Right atrium auricular region (tissue), 2 donors: ENCODE data around the gene EPHB2. TPM values are rescaled to one million over a fixed set of nuclear protein-coding genes. Genes with fewer than 3 reads are reported as not detected.

Source experiments
- DNase-seq: peaks from one replicate; pipeline ENCODE4 v3.0.0-alpha.2; 2019; ENCODE audit warnings: low spot score
- H3K27ac ChIP-seq, 2 donors: fragments of 200-600 bp; sonication (generic); 1 replicate in 1 of 2; 2 replicates in 1 of 2; pipeline ENCODE4 v1.5.1; 2016 to 2019
- H3K27me3 ChIP-seq, 2 donors: fragments of 200-600 bp; sonication (generic); one replicate each; pipeline versions ENCODE4 v1.5.1 to v1.6.0; 2017 to 2019
- H3K36me3 ChIP-seq: fragments of 200-600 bp; sonication (generic); one replicate; pipeline ENCODE4 v1.5.1; 2016
- H3K4me1 ChIP-seq, 2 donors: fragments of 200-600 bp; sonication (generic); one replicate each; pipeline versions ENCODE4 v1.5.1 to v1.6.0; 2017 to 2019
- H3K4me3 ChIP-seq, 2 donors: fragments of 200-600 bp; sonication (generic); 1 replicate in 1 of 2; 2 replicates in 1 of 2; pipeline ENCODE4 v1.5.1; 2017 to 2019; ENCODE audit warnings: mild to moderate bottlenecking in 1 of 2, moderate library complexity in 1 of 2
- H3K9me3 ChIP-seq, 2 donors: fragments of 200-600 bp; sonication (generic); one replicate each; pipeline ENCODE4 v1.5.1; 2019
- total RNA-seq, 2 donors: library from RNA; depleted of rRNA; stranded (reverse); fragments of >200 nt; gene quantifications; one replicate each; pipeline ENCODE4 v1.1.0, GENCODE V29; 2016
- TF ChIP-seq, protein P1 (sequence below), 2 donors: fragments of 200-600 bp; sonication (generic); IDR thresholded peaks; one replicate each; pipeline ENCODE4 v1.5.1; 2019; ENCODE audit warnings: antibody characterized with exemption in 2 of 2

Gene EPHB2
- total RNA-seq, 2 donors from 2014 or later, result 1.8 to 2.6 TPM

DNA sequence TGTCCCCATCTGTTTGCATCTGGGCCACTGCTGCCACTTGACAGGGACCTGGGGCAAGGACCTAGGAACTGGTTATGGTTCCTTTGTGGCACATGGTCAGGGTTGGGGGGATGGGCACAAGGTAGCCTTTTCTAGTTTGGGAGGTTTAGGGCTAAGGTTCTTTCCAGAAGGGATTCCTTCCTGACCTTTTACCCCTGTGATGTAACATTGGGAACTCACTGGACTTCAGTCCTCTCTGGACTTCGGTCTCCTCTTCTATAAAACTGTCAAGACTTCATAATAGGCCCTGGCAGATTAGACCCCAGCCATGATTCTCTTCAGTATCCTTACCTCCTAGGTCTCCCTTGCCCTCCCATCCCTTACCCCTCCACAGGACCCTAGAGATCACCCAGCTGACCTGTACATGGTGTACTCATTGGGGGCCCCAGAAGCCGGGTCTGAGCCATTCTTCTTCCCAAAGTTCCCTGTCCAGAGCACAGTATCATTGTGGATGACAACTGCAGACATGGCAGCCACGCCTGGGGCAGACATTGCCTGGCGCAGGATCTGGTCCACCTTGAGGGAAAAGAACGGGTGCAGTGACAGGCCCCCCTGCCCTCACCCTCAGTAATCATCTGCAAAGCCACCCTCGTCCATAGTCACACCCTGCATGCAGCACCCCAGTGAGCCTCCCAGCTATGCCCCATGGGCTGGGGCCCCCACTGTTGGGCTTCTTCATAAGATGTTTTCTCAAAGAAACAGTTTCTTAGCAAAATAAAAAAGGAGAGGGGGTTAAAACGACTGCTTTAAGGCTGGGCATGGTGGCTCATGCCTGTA lies 249.1 kb downstream of the EPHB2 start:
- H3K9me3 ChIP-seq, result no peaks in the 10 kb centered on the region
- TF ChIP-seq, protein P1, sequence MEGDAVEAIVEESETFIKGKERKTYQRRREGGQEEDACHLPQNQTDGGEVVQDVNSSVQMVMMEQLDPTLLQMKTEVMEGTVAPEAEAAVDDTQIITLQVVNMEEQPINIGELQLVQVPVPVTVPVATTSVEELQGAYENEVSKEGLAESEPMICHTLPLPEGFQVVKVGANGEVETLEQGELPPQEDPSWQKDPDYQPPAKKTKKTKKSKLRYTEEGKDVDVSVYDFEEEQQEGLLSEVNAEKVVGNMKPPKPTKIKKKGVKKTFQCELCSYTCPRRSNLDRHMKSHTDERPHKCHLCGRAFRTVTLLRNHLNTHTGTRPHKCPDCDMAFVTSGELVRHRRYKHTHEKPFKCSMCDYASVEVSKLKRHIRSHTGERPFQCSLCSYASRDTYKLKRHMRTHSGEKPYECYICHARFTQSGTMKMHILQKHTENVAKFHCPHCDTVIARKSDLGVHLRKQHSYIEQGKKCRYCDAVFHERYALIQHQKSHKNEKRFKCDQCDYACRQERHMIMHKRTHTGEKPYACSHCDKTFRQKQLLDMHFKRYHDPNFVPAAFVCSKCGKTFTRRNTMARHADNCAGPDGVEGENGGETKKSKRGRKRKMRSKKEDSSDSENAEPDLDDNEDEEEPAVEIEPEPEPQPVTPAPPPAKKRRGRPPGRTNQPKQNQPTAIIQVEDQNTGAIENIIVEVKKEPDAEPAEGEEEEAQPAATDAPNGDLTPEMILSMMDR (IDR thresholded peaks at IDR 0.05), result no peak
- H3K27ac ChIP-seq, result no peak overlapping the region
- no peak for DNase-seq
- no peaks in the 10 kb centered on the region for H3K27me3 ChIP-seq
- no peaks in the 10 kb centered on the region for H3K36me3 ChIP-seq
- no peaks in the 10 kb centered on the region for H3K4me1 ChIP-seq
- no peak overlapping the region for H3K4me3 ChIP-seq

DNA sequence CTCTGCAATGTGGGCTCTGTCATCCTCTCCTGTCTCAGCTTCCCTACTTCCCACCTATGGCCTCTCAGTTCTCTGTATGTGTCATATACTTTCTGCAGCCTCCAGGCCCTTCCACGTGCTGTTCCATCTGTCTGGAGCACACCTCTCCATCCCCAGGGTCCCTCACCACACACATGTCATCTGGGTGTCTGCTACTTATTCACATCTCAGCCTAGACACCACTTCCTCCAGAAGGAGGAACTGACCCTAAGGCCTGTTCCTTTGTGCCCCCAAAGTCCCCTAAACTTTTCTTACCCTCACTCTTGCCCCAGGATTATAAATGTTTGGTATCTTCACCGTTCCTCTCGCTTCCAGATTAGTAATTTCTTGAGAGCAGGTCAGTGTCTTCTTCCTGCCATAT lies 251.9 kb downstream of the EPHB2 start:
- H3K4me3 ChIP-seq, result no peak overlapping the region
- TF ChIP-seq, protein P1 (IDR thresholded peaks at IDR 0.05), result no peak
- peaks cover 5 to 13% of the 10 kb centered on the region in 2 donors for H3K9me3 ChIP-seq
- no peaks in the 10 kb centered on the region for H3K27me3 ChIP-seq
- H3K27ac ChIP-seq, result no peak overlapping the region
- no peaks in the 10 kb centered on the region for H3K4me1 ChIP-seq
- H3K36me3 ChIP-seq, result no peaks in the 10 kb centered on the region
- no peak for DNase-seq

DNA sequence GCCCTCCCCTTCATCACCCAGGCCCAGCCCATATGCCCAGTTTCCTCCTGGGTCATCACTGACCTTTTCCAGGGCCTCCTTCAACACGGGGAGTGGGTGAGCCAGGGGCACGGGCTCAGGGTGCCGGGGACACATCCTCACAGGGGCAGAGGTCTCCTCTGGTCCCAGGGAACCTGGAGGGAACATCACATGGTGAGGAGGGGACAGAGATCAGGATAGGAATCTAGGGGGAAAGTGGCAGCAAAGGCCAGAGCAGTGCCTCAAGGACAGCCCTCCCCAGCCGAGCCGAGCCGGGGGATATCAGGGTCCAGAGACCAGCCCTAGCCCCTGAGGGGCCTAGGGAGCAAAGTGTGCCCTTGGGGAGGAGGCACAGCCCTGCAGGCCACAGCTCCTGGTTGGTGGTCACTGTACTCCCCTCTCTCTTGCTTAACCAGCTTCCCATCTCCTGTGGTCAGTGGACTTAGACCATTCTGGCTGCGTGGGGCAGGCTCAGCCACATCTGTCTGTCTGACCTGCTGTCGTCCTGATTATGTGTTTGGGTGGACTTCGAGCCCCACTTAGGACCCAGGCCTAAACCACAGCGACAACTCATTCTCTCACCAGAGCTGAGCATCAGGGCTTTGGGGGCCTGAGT lies 252.5 kb downstream of the EPHB2 start:
- Histone ChIP-seq H3K9me3 (peaks cover 5 to 13% of the 10 kb centered on the region in 2 donors), H3K36me3 (no peaks in the 10 kb centered on the region), H3K4me3 (no peak overlapping the region), H3K27me3 (no peaks in the 10 kb centered on the region), H3K4me1 (no peaks in the 10 kb centered on the region), H3K27ac (no peak overlapping the region)
- TF ChIP-seq, protein P1 (IDR thresholded peaks at IDR 0.05), result no peak
- DNase-seq, result no peak

DNA sequence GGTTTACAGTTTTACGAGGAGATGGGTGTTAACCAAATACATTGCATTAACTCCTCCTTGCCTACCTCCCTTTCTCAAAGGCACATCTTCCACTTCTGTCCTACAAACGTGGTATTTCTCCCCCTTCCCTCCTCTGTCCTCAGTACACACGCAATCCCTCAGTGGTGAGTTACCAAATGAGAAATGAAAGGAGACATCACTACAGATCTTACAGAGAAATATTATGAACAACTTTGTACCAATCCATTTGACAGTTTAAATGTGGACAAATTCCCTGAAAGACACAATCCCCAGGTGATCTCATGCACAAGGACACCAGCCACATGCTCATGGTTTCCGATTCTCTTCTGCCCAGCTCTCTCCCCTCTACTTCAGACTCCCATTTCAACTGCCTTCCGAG lies 255.7 kb downstream of the EPHB2 start:
- Histone ChIP-seq H3K27ac (no peak overlapping the region), H3K27me3 (no peaks in the 10 kb centered on the region), H3K4me1 (no peaks in the 10 kb centered on the region), H3K4me3 (no peak overlapping the region), H3K9me3 (peaks cover 5 to 13% of the 10 kb centered on the region in 2 donors), H3K36me3 (no peaks in the 10 kb centered on the region)
- TF ChIP-seq, protein P1 (IDR thresholded peaks at IDR 0.05), result no peak
- DNase-seq, result no peak

DNA sequence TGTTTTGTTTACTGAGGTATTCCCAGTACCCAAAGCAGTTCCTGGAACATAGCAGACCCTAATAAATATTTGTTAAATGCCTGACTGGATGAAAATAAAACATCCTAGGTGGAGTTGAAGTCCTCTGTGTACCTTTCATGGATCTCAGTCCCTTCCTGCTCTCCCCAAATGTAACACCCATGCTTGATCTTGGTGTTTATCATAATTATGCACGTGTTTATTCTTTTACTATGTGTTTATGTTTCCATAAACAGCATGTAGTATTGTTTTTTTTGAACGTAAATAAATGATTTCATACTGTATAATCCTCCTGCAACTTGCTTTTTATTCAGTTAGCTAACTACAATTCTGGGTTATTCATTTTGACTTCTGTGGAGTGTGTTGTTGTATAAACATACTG lies 257.2 kb downstream of the EPHB2 start:
- H3K27me3 ChIP-seq, result no peaks in the 10 kb centered on the region

More for the DNA sequence above, 257.2 kb downstream of the EPHB2 start:
- Histone ChIP-seq H3K9me3 (peaks cover 5 to 13% of the 10 kb centered on the region in 2 donors), H3K27ac (no peak overlapping the region), H3K36me3 (no peaks in the 10 kb centered on the region), H3K4me1 (no peaks in the 10 kb centered on the region), H3K4me3 (no peak overlapping the region)
- DNase-seq, result no peak
- TF ChIP-seq, protein P1 (IDR thresholded peaks at IDR 0.05), result no peak
